Activated CD8-positive, alpha-beta memory T cell treated with anti-CD3 and anti-CD28 coated beads for 4 hours (primary cell): ENCODE data around the gene CTTNBP2NL.

ENCODE experiments used
- DNase-seq, 2 donors: peaks; one replicate each; pipeline ENCODE4 v3.0.0-alpha.2; 2020; ENCODE audit warnings: low read depth in 2 of 2

The CTTNBP2NL gene

GRCh38 chr1:112507336-112507735 lies 111.3 kb downstream of the CTTNBP2NL start:
- no peak for DNase-seq

- no peak for DNase-seq
Observed at GRCh38 chr1:112507921-112508277, 111.9 kb downstream of the CTTNBP2NL start.

- DNase-seq: no peak
Observed at GRCh38 chr1:112508278-112509004, 112.4 kb downstream of the CTTNBP2NL start, which contains the start of gene WNT2B. Gene WNT2B, plus strand, starts transcription at chr1:112508965. Its CDS starts 298 bp downstream, at chr1:112509263.

GRCh38 chr1:112509005-112509659 lies 113.1 kb downstream of the CTTNBP2NL start:
- no peak for DNase-seq

GRCh38 chr1:112509660-112510178 lies 113.7 kb downstream of the CTTNBP2NL start:
- DNase-seq: no peak

GRCh38 chr1:112510340-112510739 lies 114.3 kb downstream of the CTTNBP2NL start:
- DNase-seq: no peak
